Liver (tissue), 2 donors: ENCODE measurements around the gene SDHB.

Source experiments
- CTCF ChIP-seq: fragments of 150-350 bp; IDR thresholded peaks from 2 replicates; pipeline ENCODE4 v1.5.1; 2017; ENCODE audit warnings: improper control_type of control experiment, low read depth, low read length; ENCODE audit not compliant: missing input control
- TF ChIP-seq, protein P1 (sequence below): IDR thresholded peaks from 2 replicates; pipeline ENCODE4 v1.6.1; 2016; ENCODE audit warnings: antibody characterized with exemption, mild to moderate bottlenecking
- donor health status: healthy.

- TF ChIP-seq CTCF: no peak
- TF ChIP-seq, protein P1, sequence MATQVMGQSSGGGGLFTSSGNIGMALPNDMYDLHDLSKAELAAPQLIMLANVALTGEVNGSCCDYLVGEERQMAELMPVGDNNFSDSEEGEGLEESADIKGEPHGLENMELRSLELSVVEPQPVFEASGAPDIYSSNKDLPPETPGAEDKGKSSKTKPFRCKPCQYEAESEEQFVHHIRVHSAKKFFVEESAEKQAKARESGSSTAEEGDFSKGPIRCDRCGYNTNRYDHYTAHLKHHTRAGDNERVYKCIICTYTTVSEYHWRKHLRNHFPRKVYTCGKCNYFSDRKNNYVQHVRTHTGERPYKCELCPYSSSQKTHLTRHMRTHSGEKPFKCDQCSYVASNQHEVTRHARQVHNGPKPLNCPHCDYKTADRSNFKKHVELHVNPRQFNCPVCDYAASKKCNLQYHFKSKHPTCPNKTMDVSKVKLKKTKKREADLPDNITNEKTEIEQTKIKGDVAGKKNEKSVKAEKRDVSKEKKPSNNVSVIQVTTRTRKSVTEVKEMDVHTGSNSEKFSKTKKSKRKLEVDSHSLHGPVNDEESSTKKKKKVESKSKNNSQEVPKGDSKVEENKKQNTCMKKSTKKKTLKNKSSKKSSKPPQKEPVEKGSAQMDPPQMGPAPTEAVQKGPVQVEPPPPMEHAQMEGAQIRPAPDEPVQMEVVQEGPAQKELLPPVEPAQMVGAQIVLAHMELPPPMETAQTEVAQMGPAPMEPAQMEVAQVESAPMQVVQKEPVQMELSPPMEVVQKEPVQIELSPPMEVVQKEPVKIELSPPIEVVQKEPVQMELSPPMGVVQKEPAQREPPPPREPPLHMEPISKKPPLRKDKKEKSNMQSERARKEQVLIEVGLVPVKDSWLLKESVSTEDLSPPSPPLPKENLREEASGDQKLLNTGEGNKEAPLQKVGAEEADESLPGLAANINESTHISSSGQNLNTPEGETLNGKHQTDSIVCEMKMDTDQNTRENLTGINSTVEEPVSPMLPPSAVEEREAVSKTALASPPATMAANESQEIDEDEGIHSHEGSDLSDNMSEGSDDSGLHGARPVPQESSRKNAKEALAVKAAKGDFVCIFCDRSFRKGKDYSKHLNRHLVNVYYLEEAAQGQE: no peak
Measured at GRCh38 chr1:16973215-16973614, 80.6 kb downstream of the SDHB start.
